ENCODE results near the gene ZNF491.
"Not testable (repeated sequence)": the region's sequence is repeated elsewhere in the genome, so short reads cannot be mapped to it uniquely, and the experiment has no call there.

GRCh38 chr19:11828957-11829876 lies 30.9 kb downstream of the ZNF491 start:
- not testable (repeated sequence) for TF ChIP-seq YY1 (IDR thresholded peaks at IDR 0.05; ENCODE audit: insufficient read depth, insufficient read length); ZNF274 (IDR thresholded peaks at IDR 0.05; ENCODE audit: low read depth, low read length); SUZ12 (IDR thresholded peaks at IDR 0.05; ENCODE audit: extremely low read depth, insufficient read depth, insufficient read length)
